HEK293 (cell line): ENCODE results near the gene ZNF48.

ENCODE experiments used
- GLI2 ChIP-seq: fragments of 450-650 bp; formaldehyde crosslinking; IDR thresholded peaks from 2 replicates; pipeline ENCODE4; 2017; ENCODE audit warnings: missing biosample characterization, missing genetic modification characterization, low read depth, borderline replicate concordance
- MYNN ChIP-seq: fragments of 450-650 bp; formaldehyde crosslinking; IDR thresholded peaks from 2 replicates; pipeline ENCODE4 v1.5.1; 2016; ENCODE audit warnings: missing biosample characterization, missing genetic modification characterization, borderline replicate concordance
- REPIN1 ChIP-seq: fragments of 450-650 bp; formaldehyde crosslinking; IDR thresholded peaks from 2 replicates; pipeline ENCODE4 v1.5.1; 2017; ENCODE audit warnings: missing biosample characterization, missing genetic modification characterization, low read depth
- ZBTB1 ChIP-seq: fragments of 450-650 bp; formaldehyde crosslinking; IDR thresholded peaks from 2 replicates; pipeline ENCODE4 v1.5.1; 2016; ENCODE audit warnings: missing biosample characterization, missing genetic modification characterization
- ZFHX2 ChIP-seq: fragments of 450-650 bp; formaldehyde crosslinking; conservative IDR thresholded peaks from 2 replicates; pipeline ENCODE4 v1.5.1; 2016; ENCODE audit warnings: missing biosample characterization, missing genetic modification characterization
- ZIC2 ChIP-seq: fragments of 450-650 bp; formaldehyde crosslinking; IDR thresholded peaks from 2 replicates; pipeline ENCODE4 v1.5.1; 2016; ENCODE audit warnings: missing biosample characterization, missing genetic modification characterization
- ZNF146 ChIP-seq: fragments of 450-650 bp; formaldehyde crosslinking; IDR thresholded peaks from 2 replicates; pipeline ENCODE4 v1.5.1; 2016; ENCODE audit warnings: missing biosample characterization, missing genetic modification characterization
- ZNF169 ChIP-seq: fragments of 450-650 bp; formaldehyde crosslinking; IDR thresholded peaks from 2 replicates; pipeline ENCODE4 v1.5.1; 2016; ENCODE audit warnings: missing biosample characterization, missing genetic modification characterization
- ZNF174 ChIP-seq: fragments of 450-650 bp; formaldehyde crosslinking; IDR thresholded peaks from 2 replicates; pipeline ENCODE4 v1.5.0; 2017; ENCODE audit warnings: missing biosample characterization, mild to moderate bottlenecking, missing genetic modification characterization
- ZNF248 ChIP-seq: fragments of 450-650 bp; formaldehyde crosslinking; IDR thresholded peaks from 2 replicates; pipeline ENCODE4 v1.5.1; 2017; ENCODE audit warnings: missing biosample characterization, missing genetic modification characterization
- ZNF366 ChIP-seq: fragments of 450-650 bp; formaldehyde crosslinking; conservative IDR thresholded peaks from 2 replicates; pipeline ENCODE4 v1.5.1; 2016; ENCODE audit warnings: missing biosample characterization, missing genetic modification characterization
- ZNF394 ChIP-seq: fragments of 450-650 bp; formaldehyde crosslinking; IDR thresholded peaks from 2 replicates; pipeline ENCODE4 v1.5.1; 2016; ENCODE audit warnings: missing biosample characterization, missing genetic modification characterization, mild to moderate bottlenecking, moderate library complexity, borderline replicate concordance
- ZNF521 ChIP-seq: fragments of 450-650 bp; formaldehyde crosslinking; IDR thresholded peaks from 2 replicates; pipeline ENCODE4 v1.5.1; 2017; ENCODE audit warnings: missing biosample characterization, mild to moderate bottlenecking, missing genetic modification characterization
- ZNF600 ChIP-seq: fragments of 450-650 bp; formaldehyde crosslinking; IDR thresholded peaks from 2 replicates; pipeline ENCODE4 v1.5.1; 2016; ENCODE audit warnings: missing biosample characterization, missing genetic modification characterization
- ZNF629 ChIP-seq: fragments of 450-650 bp; formaldehyde crosslinking; IDR thresholded peaks from 2 replicates; pipeline ENCODE4 v1.5.1; 2017; ENCODE audit warnings: missing biosample characterization, missing genetic modification characterization
- ZNF837 ChIP-seq: fragments of 450-650 bp; formaldehyde crosslinking; IDR thresholded peaks from 2 replicates; pipeline ENCODE4 v1.5.1; 2016; ENCODE audit warnings: missing biosample characterization, missing genetic modification characterization
- TF ChIP-seq, protein P1 (sequence below): fragments of 450-650 bp; formaldehyde crosslinking; IDR thresholded peaks from 2 replicates; pipeline ENCODE4 v1.5.1; 2016; ENCODE audit warnings: missing biosample characterization, missing genetic modification characterization, borderline replicate concordance
- TF ChIP-seq, protein P2 (sequence below): fragments of 450-650 bp; formaldehyde crosslinking; IDR thresholded peaks from 2 replicates; pipeline ENCODE4 v1.5.1; 2016; ENCODE audit warnings: missing biosample characterization, missing genetic modification characterization
- TF ChIP-seq, protein P3 (sequence below): fragments of 450-650 bp; formaldehyde crosslinking; IDR thresholded peaks from 2 replicates; pipeline ENCODE4 v1.5.1; 2016; ENCODE audit warnings: missing biosample characterization, missing genetic modification characterization
- TF ChIP-seq, protein P4 (sequence below): fragments of 450-650 bp; formaldehyde crosslinking; optimal IDR thresholded peaks from 2 replicates; pipeline ENCODE3; 2016; ENCODE audit warnings: missing biosample characterization, mild to moderate bottlenecking, missing genetic modification characterization
- TF ChIP-seq, protein P5 (sequence below): fragments of 450-650 bp; formaldehyde crosslinking; conservative IDR thresholded peaks from 2 replicates; pipeline ENCODE4 v1.5.1; 2016; ENCODE audit warnings: low read depth, missing biosample characterization, missing genetic modification characterization
- TF ChIP-seq, protein P6 (sequence below): fragments of 450-650 bp; formaldehyde crosslinking; IDR thresholded peaks from 2 replicates; pipeline ENCODE4 v1.5.1; 2016; ENCODE audit warnings: missing biosample characterization, missing genetic modification characterization
- TF ChIP-seq, protein P7 (sequence below): fragments of 450-650 bp; formaldehyde crosslinking; IDR thresholded peaks from 2 replicates; pipeline ENCODE4 v1.5.1; 2017; ENCODE audit warnings: missing biosample characterization, missing genetic modification characterization
- TF ChIP-seq, protein P8 (sequence below): IDR thresholded peaks from 2 replicates; pipeline ENCODE4 v1.6.1; 2011; ENCODE audit warnings: mild to moderate bottlenecking, low read depth, low read length, borderline replicate concordance

The ZNF48 gene

DNA sequence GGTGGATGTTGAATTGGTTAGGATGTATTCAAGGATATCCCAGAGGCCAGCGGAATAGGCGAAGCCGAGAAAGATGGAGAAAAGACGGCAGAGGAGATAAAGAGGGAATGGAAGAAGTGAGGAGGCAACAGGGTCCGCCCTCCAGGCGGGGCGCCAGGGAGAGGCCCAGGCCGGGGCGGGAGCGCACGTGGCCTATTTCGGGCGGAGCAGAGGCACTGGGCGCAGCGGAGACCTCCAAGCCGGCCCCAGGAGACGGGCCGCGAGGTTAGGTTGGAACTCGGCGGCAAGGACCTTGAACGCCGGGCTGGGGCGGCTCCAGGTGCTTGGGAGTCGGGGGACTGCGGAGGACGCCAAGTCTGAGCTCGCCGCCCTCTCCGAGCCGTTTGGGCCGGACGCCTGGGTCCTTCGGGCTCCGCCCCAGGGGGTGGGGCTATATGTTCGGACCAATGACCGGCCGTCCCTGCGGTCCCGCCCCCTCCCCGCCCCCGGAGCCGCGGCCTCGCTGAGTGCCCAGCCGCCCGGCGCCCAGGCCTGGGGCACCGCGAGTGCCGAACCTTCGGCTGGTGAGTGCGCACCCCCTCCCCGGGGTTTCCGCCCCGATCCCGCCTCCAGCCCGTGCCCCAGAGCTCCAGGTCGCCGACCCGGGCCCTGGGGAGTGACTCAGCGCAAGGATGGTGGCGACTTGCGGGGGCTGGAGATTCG is 12.0 kb downstream of the ZNF48 start, which contains the start of gene ZNF771 (continued):
- no peak for TF ChIP-seq ZBTB1 (tag by site-specific recombination)
- TF ChIP-seq, protein P1, sequence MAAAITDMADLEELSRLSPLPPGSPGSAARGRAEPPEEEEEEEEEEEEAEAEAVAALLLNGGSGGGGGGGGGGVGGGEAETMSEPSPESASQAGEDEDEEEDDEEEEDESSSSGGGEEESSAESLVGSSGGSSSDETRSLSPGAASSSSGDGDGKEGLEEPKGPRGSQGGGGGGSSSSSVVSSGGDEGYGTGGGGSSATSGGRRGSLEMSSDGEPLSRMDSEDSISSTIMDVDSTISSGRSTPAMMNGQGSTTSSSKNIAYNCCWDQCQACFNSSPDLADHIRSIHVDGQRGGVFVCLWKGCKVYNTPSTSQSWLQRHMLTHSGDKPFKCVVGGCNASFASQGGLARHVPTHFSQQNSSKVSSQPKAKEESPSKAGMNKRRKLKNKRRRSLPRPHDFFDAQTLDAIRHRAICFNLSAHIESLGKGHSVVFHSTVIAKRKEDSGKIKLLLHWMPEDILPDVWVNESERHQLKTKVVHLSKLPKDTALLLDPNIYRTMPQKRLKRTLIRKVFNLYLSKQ, result no peak
- peak; percentile 39 for TF ChIP-seq ZNF146 (tag by site-specific recombination)
- TF ChIP-seq, protein P2, sequence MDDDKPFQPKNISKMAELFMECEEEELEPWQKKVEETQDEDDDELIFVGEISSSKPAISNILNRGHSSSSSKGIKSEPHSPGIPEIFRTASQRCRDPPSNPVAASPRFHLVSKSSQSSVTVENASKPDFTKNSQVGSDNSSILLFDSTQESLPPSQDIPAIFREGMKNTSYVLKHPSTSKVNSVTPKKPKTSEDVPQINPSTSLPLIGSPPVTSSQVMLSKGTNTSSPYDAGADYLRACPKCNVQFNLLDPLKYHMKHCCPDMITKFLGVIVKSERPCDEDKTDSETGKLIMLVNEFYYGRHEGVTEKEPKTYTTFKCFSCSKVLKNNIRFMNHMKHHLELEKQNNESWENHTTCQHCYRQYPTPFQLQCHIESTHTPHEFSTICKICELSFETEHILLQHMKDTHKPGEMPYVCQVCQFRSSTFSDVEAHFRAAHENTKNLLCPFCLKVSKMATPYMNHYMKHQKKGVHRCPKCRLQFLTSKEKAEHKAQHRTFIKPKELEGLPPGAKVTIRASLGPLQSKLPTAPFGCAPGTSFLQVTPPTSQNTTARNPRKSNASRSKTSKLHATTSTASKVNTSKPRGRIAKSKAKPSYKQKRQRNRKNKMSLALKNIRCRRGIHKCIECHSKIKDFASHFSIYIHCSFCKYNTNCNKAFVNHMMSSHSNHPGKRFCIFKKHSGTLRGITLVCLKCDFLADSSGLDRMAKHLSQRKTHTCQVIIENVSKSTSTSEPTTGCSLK (tag by site-specific recombination), result no peak
- peak; percentile 57 for TF ChIP-seq ZIC2 (tag by site-specific recombination)
- TF ChIP-seq ZNF248, result no peak
- no peak for TF ChIP-seq ZNF169 (tag by site-specific recombination)
- TF ChIP-seq ZNF521 (tag by site-specific recombination), result no peak
- TF ChIP-seq, protein P3, sequence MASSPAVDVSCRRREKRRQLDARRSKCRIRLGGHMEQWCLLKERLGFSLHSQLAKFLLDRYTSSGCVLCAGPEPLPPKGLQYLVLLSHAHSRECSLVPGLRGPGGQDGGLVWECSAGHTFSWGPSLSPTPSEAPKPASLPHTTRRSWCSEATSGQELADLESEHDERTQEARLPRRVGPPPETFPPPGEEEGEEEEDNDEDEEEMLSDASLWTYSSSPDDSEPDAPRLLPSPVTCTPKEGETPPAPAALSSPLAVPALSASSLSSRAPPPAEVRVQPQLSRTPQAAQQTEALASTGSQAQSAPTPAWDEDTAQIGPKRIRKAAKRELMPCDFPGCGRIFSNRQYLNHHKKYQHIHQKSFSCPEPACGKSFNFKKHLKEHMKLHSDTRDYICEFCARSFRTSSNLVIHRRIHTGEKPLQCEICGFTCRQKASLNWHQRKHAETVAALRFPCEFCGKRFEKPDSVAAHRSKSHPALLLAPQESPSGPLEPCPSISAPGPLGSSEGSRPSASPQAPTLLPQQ (tag by site-specific recombination), result peak; percentile 93
- TF ChIP-seq ZNF600 (tag by site-specific recombination), result peak; percentile 75
- TF ChIP-seq ZFHX2 (tag by site-specific recombination), result peak; percentile 92
- TF ChIP-seq, protein P4, sequence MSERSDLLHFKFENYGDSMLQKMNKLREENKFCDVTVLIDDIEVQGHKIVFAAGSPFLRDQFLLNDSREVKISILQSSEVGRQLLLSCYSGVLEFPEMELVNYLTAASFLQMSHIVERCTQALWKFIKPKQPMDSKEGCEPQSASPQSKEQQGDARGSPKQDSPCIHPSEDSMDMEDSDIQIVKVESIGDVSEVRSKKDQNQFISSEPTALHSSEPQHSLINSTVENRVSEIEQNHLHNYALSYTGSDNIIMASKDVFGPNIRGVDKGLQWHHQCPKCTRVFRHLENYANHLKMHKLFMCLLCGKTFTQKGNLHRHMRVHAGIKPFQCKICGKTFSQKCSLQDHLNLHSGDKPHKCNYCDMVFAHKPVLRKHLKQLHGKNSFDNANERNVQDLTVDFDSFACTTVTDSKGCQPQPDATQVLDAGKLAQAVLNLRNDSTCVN (tag by site-specific recombination), result peak; percentile 92
- TF ChIP-seq ZNF629, result peak; percentile 50
- TF ChIP-seq, protein P5, sequence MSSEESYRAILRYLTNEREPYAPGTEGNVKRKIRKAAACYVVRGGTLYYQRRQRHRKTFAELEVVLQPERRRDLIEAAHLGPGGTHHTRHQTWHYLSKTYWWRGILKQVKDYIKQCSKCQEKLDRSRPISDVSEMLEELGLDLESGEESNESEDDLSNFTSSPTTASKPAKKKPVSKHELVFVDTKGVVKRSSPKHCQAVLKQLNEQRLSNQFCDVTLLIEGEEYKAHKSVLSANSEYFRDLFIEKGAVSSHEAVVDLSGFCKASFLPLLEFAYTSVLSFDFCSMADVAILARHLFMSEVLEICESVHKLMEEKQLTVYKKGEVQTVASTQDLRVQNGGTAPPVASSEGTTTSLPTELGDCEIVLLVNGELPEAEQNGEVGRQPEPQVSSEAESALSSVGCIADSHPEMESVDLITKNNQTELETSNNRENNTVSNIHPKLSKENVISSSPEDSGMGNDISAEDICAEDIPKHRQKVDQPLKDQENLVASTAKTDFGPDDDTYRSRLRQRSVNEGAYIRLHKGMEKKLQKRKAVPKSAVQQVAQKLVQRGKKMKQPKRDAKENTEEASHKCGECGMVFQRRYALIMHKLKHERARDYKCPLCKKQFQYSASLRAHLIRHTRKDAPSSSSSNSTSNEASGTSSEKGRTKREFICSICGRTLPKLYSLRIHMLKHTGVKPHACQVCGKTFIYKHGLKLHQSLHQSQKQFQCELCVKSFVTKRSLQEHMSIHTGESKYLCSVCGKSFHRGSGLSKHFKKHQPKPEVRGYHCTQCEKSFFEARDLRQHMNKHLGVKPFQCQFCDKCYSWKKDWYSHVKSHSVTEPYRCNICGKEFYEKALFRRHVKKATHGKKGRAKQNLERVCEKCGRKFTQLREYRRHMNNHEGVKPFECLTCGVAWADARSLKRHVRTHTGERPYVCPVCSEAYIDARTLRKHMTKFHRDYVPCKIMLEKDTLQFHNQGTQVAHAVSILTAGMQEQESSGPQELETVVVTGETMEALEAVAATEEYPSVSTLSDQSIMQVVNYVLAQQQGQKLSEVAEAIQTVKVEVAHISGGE (tag by site-specific recombination), result peak; percentile 47
- no peak for TF ChIP-seq GLI2 (tag by site-specific recombination)
- peak; percentile 30; the same call in 1 of the 2 replicates for TF ChIP-seq ZNF394 (tag by site-specific recombination)
- TF ChIP-seq, protein P6, sequence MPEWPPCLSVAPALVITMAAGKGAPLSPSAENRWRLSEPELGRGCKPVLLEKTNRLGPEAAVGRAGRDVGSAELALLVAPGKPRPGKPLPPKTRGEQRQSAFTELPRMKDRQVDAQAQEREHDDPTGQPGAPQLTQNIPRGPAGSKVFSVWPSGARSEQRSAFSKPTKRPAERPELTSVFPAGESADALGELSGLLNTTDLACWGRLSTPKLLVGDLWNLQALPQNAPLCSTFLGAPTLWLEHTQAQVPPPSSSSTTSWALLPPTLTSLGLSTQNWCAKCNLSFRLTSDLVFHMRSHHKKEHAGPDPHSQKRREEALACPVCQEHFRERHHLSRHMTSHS (tag by site-specific recombination), result no peak
- 0 out of 2 replicates have a peak, but pooled peaks have one; percentile 13 for TF ChIP-seq REPIN1
- TF ChIP-seq, protein P7, sequence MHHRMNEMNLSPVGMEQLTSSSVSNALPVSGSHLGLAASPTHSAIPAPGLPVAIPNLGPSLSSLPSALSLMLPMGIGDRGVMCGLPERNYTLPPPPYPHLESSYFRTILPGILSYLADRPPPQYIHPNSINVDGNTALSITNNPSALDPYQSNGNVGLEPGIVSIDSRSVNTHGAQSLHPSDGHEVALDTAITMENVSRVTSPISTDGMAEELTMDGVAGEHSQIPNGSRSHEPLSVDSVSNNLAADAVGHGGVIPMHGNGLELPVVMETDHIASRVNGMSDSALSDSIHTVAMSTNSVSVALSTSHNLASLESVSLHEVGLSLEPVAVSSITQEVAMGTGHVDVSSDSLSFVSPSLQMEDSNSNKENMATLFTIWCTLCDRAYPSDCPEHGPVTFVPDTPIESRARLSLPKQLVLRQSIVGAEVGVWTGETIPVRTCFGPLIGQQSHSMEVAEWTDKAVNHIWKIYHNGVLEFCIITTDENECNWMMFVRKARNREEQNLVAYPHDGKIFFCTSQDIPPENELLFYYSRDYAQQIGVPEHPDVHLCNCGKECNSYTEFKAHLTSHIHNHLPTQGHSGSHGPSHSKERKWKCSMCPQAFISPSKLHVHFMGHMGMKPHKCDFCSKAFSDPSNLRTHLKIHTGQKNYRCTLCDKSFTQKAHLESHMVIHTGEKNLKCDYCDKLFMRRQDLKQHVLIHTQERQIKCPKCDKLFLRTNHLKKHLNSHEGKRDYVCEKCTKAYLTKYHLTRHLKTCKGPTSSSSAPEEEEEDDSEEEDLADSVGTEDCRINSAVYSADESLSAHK, result peak; percentile 31; the same call in 1 of the 2 replicates
- TF ChIP-seq ZNF174, result no peak
- peak; percentile 88 for TF ChIP-seq ZNF366 (tag by site-specific recombination)
- TF ChIP-seq MYNN (tag by site-specific recombination), result no peak
- TF ChIP-seq, protein P8, sequence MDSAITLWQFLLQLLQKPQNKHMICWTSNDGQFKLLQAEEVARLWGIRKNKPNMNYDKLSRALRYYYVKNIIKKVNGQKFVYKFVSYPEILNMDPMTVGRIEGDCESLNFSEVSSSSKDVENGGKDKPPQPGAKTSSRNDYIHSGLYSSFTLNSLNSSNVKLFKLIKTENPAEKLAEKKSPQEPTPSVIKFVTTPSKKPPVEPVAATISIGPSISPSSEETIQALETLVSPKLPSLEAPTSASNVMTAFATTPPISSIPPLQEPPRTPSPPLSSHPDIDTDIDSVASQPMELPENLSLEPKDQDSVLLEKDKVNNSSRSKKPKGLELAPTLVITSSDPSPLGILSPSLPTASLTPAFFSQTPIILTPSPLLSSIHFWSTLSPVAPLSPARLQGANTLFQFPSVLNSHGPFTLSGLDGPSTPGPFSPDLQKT, result no peak
- TF ChIP-seq ZNF837 (tag by site-specific recombination), result no peak
